H1 (cell line): Measurements from ENCODE around the gene IFI44L. TPM values are rescaled to one million over a fixed set of nuclear protein-coding genes. Genes with fewer than 3 reads are reported as not detected.

Experiments
- CTCF ChIA-PET: fragments of 300-600 bp; sonication (Branson Sonifier 250); formaldehyde crosslinking; loops from one replicate; lab custom pipeline; 2021; ENCODE audit not compliant: partially characterized antibody; lab: Charles Lee
- POLR2A ChIA-PET: fragments of 300-600 bp; sonication (Branson Sonifier 250); formaldehyde crosslinking; loops from one replicate; lab custom pipeline; 2021; ENCODE audit warnings: inconsistent platforms; ENCODE audit not compliant: partially characterized antibody; lab: Charles Lee
- DNase-seq, 2 experiments: peaks; one replicate each; pipeline versions ENCODE4 v3.0.0 to v3.0.0-alpha.2; 2010 to 2022; ENCODE audit warnings: low spot score in 2 of 2, low read depth in 1 of 2, mixed read lengths in 1 of 2
- FAIRE-seq: peaks from 2 replicates; lab custom pipeline; 2011; peaks lifted over from hg19 to GRCh38; lab: Jason Lieb, UNC
- H2AFZ ChIP-seq: 2 replicates; pipeline ENCODE4 v1.8.1; 2012; ENCODE audit warnings: low read length, inconsistent platforms
- H2AK5ac ChIP-seq: 2 replicates; pipeline ENCODE4 v1.6.1; 2013; ENCODE audit warnings: low read depth, low read length
- H2BK120ac ChIP-seq: replicated peaks from 2 replicates; pipeline ENCODE3; 2013; ENCODE audit warnings: low read depth, low read length, inconsistent platforms
- H2BK12ac ChIP-seq: 2 replicates; pipeline ENCODE4 v1.6.1; 2013; ENCODE audit warnings: low read depth, low read length
- H2BK15ac ChIP-seq: 2 replicates; pipeline ENCODE4 v1.6.1; 2013; ENCODE audit warnings: low read length
- H2BK20ac ChIP-seq: 2 replicates; pipeline ENCODE4 v1.6.1; 2013; ENCODE audit warnings: low read length
- H2BK5ac ChIP-seq: 2 replicates; pipeline ENCODE4 v1.6.1; 2013; ENCODE audit warnings: low read depth, low read length
- H3K14ac ChIP-seq: 2 replicates; pipeline ENCODE4 v1.6.1; 2013; ENCODE audit warnings: inconsistent platforms; ENCODE audit not compliant: insufficient read length
- H3K18ac ChIP-seq: 2 replicates; pipeline ENCODE4 v1.6.1; 2013; ENCODE audit warnings: low read length; ENCODE audit errors: extremely low read depth
- H3K23ac ChIP-seq: 2 replicates; pipeline ENCODE4 v1.6.1; 2013; ENCODE audit warnings: inconsistent platforms; ENCODE audit not compliant: insufficient read length
- H3K23me2 ChIP-seq: 2 replicates; pipeline ENCODE4 v1.6.1; 2013; ENCODE audit warnings: low read depth, low read length
- H3K27ac ChIP-seq: 2 replicates; pipeline ENCODE4 v1.6.1; 2011; ENCODE audit warnings: low read depth, low read length, inconsistent platforms
- H3K27me3 ChIP-seq, 4 experiments: replicated peaks in 1 of 4; 1 replicate in 1 of 4; 2 replicates in 3 of 4; pipeline versions ENCODE4 v1.6.1 to v1.8.1; 2011 to 2013; ENCODE audit warnings: low read length in 3 of 4, mild to moderate bottlenecking in 3 of 4, inconsistent platforms in 2 of 4, mixed read lengths in 2 of 4, moderate library complexity in 1 of 4; ENCODE audit not compliant: control insufficient read depth in 3 of 4, insufficient read depth in 3 of 4; ENCODE audit errors: extremely low read depth in 1 of 4
- H3K36me3 ChIP-seq, 4 experiments: 2 replicates each; pipeline versions ENCODE4 v1.6.1 to v1.8.1; 2011 to 2013; ENCODE audit warnings: mild to moderate bottlenecking in 4 of 4, low read length in 3 of 4, moderate library complexity in 2 of 4, control low read depth in 1 of 4, inconsistent platforms in 1 of 4; ENCODE audit not compliant: insufficient read depth in 4 of 4, control insufficient read depth in 2 of 4
- H3K4ac ChIP-seq: replicated peaks from 2 replicates; pipeline ENCODE3; 2013; ENCODE audit warnings: low read length, low read depth, mixed read lengths, inconsistent platforms; ENCODE audit not compliant: insufficient read length
- H3K4me1 ChIP-seq, 4 experiments: replicated peaks in 1 of 4; 1 replicate in 1 of 4; 2 replicates in 3 of 4; pipeline versions ENCODE4 v1.6.1 to v1.8.1; 2011 to 2013; ENCODE audit warnings: low read length in 3 of 4, inconsistent platforms in 2 of 4, mixed read lengths in 1 of 4; ENCODE audit not compliant: insufficient read depth in 4 of 4, control insufficient read depth in 3 of 4
- H3K4me2 ChIP-seq, 2 experiments: 2 replicates each; pipeline versions ENCODE4 v1.6.1 to v1.8.1; 2011 to 2013; ENCODE audit warnings: low read depth in 2 of 2, low read length in 2 of 2, control low read depth in 1 of 2, inconsistent platforms in 1 of 2, mild to moderate bottlenecking in 1 of 2; ENCODE audit not compliant: insufficient read depth in 1 of 2
- H3K4me3 ChIP-seq, 4 experiments: fragments of 200-600, 300-600 bp in 1 of 4; sonication (generic), shearing (Covaris generic), sonication (Bioruptor Twin) in 1 of 4; 2 replicates each; pipeline versions ENCODE4 v1.5.1 to v1.8.1; 2011 to 2016; ENCODE audit warnings: low read length in 4 of 4, low read depth in 3 of 4, control low read depth in 2 of 4, inconsistent platforms in 2 of 4, mild to moderate bottlenecking in 2 of 4, mixed read lengths in 1 of 4, moderate library complexity in 1 of 4; ENCODE audit not compliant: insufficient read depth in 2 of 4; ENCODE audit errors: extremely low read depth in 1 of 4
- H3K56ac ChIP-seq: replicated peaks from 2 replicates; pipeline ENCODE3; 2013; ENCODE audit warnings: low read depth, mild to moderate bottlenecking, mixed read lengths, low read length, inconsistent platforms; ENCODE audit not compliant: insufficient read length
- H3K79me1 ChIP-seq: 2 replicates; pipeline ENCODE4 v1.6.1; 2013; ENCODE audit warnings: low read depth, low read length, control low read depth
- H3K79me2 ChIP-seq, 2 experiments: 2 replicates each; pipeline versions ENCODE4 v1.6.1 to v1.8.1; 2012 to 2013; ENCODE audit warnings: low read length in 2 of 2, mild to moderate bottlenecking in 2 of 2, inconsistent platforms in 1 of 2; ENCODE audit not compliant: insufficient read depth in 2 of 2, control insufficient read depth in 1 of 2
- H3K9ac ChIP-seq, 4 experiments: replicated peaks in 1 of 4; 1 replicate in 1 of 4; 2 replicates in 3 of 4; pipeline versions ENCODE4 v1.6.1 to v1.8.1; 2011 to 2013; ENCODE audit warnings: low read depth in 3 of 4, low read length in 3 of 4, control low read depth in 2 of 4, mild to moderate bottlenecking in 2 of 4, moderate library complexity in 2 of 4, inconsistent platforms in 1 of 4; ENCODE audit errors: extremely low read depth in 1 of 4
- H3K9me3 ChIP-seq, 2 experiments: 2 replicates each; pipeline versions ENCODE4 v1.6.1 to v1.8.1; 2012 to 2013; ENCODE audit warnings: mild to moderate bottlenecking in 2 of 2, moderate library complexity in 2 of 2, control low read depth in 1 of 2, inconsistent platforms in 1 of 2, low read depth in 1 of 2, low read length in 1 of 2, mixed read lengths in 1 of 2; ENCODE audit not compliant: insufficient read depth in 2 of 2
- H4K20me1 ChIP-seq, 2 experiments: replicated peaks in 1 of 2; 2 replicates each; pipeline versions ENCODE3 to v1.8.1; 2011 to 2013; ENCODE audit warnings: inconsistent platforms in 2 of 2, low read length in 2 of 2, mild to moderate bottlenecking in 1 of 2; ENCODE audit not compliant: insufficient read depth in 2 of 2, control insufficient read depth in 1 of 2
- H4K5ac ChIP-seq: 2 replicates; pipeline ENCODE4 v1.6.1; 2013; ENCODE audit warnings: low read length, low read depth, mixed read lengths, inconsistent platforms; ENCODE audit not compliant: insufficient read length
- H4K8ac ChIP-seq: 2 replicates; pipeline ENCODE4 v1.8.0; 2013; ENCODE audit warnings: mild to moderate bottlenecking, moderate library complexity, low read length, inconsistent platforms; ENCODE audit not compliant: insufficient read depth; ENCODE audit errors: extremely low read depth
- H4K91ac ChIP-seq: replicated peaks from 2 replicates; pipeline ENCODE3; 2013; ENCODE audit warnings: low read length, mixed read lengths, inconsistent platforms; ENCODE audit not compliant: insufficient read length
- BACH1 ChIP-seq: IDR thresholded peaks from 2 replicates; pipeline ENCODE4 v1.6.1; 2012; ENCODE audit warnings: low read length, improper control_type of control experiment
- MAFK ChIP-seq: IDR thresholded peaks from 2 replicates; pipeline ENCODE4 v1.6.1; 2012; ENCODE audit warnings: low read depth, mild to moderate bottlenecking, improper control_type of control experiment, low read length
- RAD21 ChIP-seq, 2 experiments: IDR thresholded peaks in 1 of 2; conservative IDR thresholded peaks in 1 of 2; 2 replicates each; pipeline ENCODE4 v1.6.1; 2011; ENCODE audit warnings: low read depth in 2 of 2, low read length in 2 of 2, improper control_type of control experiment in 1 of 2, inconsistent platforms in 1 of 2, mild to moderate bottlenecking in 1 of 2, moderate library complexity in 1 of 2
- RNF2 ChIP-seq: fragments of 200-900, 300-1000 bp; sonication (generic); IDR thresholded peaks from 2 replicates; pipeline ENCODE4 v1.7.1; 2016; ENCODE audit warnings: borderline replicate concordance, low read depth, mild to moderate bottlenecking, antibody characterized with exemption, low read length; ENCODE audit not compliant: poor library complexity, severe bottlenecking; ENCODE audit errors: missing control alignments
- SP4 ChIP-seq: IDR thresholded peaks from 2 replicates; pipeline ENCODE4 v1.6.1; 2012; ENCODE audit warnings: low read length, inconsistent platforms
- SRF ChIP-seq: IDR thresholded peaks from 2 replicates; pipeline ENCODE4 v1.6.1; 2011; ENCODE audit warnings: mild to moderate bottlenecking, low read depth, low read length, moderate library complexity
- WGBS, 2 experiments: shearing (Covaris generic) in 1 of 2; methylation state at CpG; one replicate each; pipeline versions ENCODE4 v1.1.6 to v1.1.7; 2013 to 2015; ENCODE audit warnings: low lambda C conversion rate in 2 of 2, mixed read lengths in 2 of 2, inconsistent platforms in 1 of 2, low coverage in 1 of 2, missing lambda C conversion rate in 1 of 2; ENCODE audit not compliant: insufficient replicate concordance in 2 of 2, insufficient coverage in 1 of 2, insufficient read length in 1 of 2; ENCODE audit errors: extremely low coverage in 1 of 2, missing lambda C conversion rate in 1 of 2; 5-methylcytosine and 5-hydroxymethylcytosine counted together
- polyA plus RNA-seq, 7 experiments: library from polyadenylated mRNA; depleted of rRNA in 3 of 7; stranded (reverse) in 5 of 7; unstranded in 2 of 7; fragments of >200 nt in 5 of 7; fragments of 200-250 nt in 2 of 7; gene quantifications; 1 replicate in 5 of 7; 2 replicates in 1 of 7; 4 replicates in 1 of 7; pipeline versions ENCODE4 v1.2.1 to v1.2.3, GENCODE V29; 2011 to 2013; ENCODE audit warnings: missing spikeins in 2 of 7, mixed read lengths in 2 of 7
- total RNA-seq: library from RNA; stranded (reverse); fragmentation: NEBNext Ultra II Directional; extraction: Animal tissue kit (Norgen Biotek cat#: 25700); gene quantifications from 2 replicates; pipeline ENCODE4 v1.2.1, GENCODE V29; 2021

The IFI44L gene
- total and polyA plus RNA-seq, 2 of the 8 experiments (the other 6 are each of a cell fraction or from before 2014, with no cell fraction given) = not detected

DNA sequence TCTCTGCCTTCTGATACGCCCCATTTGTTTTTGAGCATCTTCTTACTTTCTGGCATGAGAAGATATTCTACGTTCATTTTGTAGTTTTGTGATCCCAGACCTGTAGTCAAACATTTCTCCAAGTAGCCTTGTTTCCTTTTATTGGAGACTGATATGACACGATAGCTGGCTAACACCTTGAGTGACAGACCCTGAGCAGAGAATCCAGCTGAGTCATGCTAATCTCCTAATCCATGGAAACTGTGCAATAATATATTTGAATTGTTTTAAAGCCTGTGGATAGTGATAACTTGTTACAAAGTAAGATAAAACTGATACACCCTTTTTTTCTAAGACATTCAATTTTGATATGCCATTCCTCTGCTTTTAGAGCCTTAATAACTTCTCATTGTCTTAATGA lies 1.2 kb upstream of the IFI44L start:
- no peaks in the 10 kb centered on the region for H3K36me3 ChIP-seq
- H3K27ac ChIP-seq = no peak overlapping the region
- H2AFZ ChIP-seq = no peak overlapping the region
- TF ChIP-seq RNF2 (no peak), SRF (no peak), SP4 (no peak), BACH1 (no peak), MAFK (no peak), RAD21 (IDR thresholded peaks at IDR 0.05 in 1 of 2, conservative IDR thresholded peaks at IDR 0.05 in 1 of 2; ENCODE audit: low read depth in 2 of 2, low read length in 2 of 2) (no peak)

More for the DNA sequence above, 1.2 kb upstream of the IFI44L start:
- FAIRE-seq (no peak), DNase-seq (no peak)
- no peak overlapping the region for H3K4ac ChIP-seq
- H3K4me1 ChIP-seq = no peaks in the 10 kb centered on the region
- H3K79me2 ChIP-seq = no peaks in the 10 kb centered on the region
- no peak overlapping the region for H2BK20ac ChIP-seq
- H4K91ac ChIP-seq = no peak overlapping the region
- ChIA-PET POLR2A (no interaction called here), CTCF (interaction anchor here (1.1 to 2.7 kb wide), 2 partner anchors 11 to 55 kb away, joined by 3 to 8 read pairs; no protein-coding TSS in a partner anchor)
- H3K4me3 ChIP-seq = no peak overlapping the region
- no peak overlapping the region for H3K4me2 ChIP-seq
- no peak overlapping the region for H4K8ac ChIP-seq
- 77% methylated on average over 3 of the region's 3 CpGs; no CpG with 5 or more reads in 1 of the 2 experiments for WGBS, 2 experiments
- H3K23ac ChIP-seq = no peak overlapping the region
- no peak overlapping the region for H3K56ac ChIP-seq
- H3K9ac ChIP-seq = no peak overlapping the region
- no peak overlapping the region for H4K5ac ChIP-seq
- no peak overlapping the region for H2BK15ac ChIP-seq
- no peaks in the 10 kb centered on the region for H4K20me1 ChIP-seq
- H3K14ac ChIP-seq = no peak overlapping the region
- H2BK5ac ChIP-seq = no peak overlapping the region
- no peaks in the 10 kb centered on the region for H3K9me3 ChIP-seq
- no peaks in the 10 kb centered on the region for H3K23me2 ChIP-seq
- no peaks in the 10 kb centered on the region for H3K27me3 ChIP-seq
- H2BK120ac ChIP-seq = no peak overlapping the region
- H2AK5ac ChIP-seq = no peak overlapping the region
- no peak overlapping the region for H2BK12ac ChIP-seq
- H3K18ac ChIP-seq = no peak overlapping the region
- H3K79me1 ChIP-seq = no peaks in the 10 kb centered on the region
